Gastroesophageal sphincter (tissue), 4 donors: ENCODE results near the gene GMDS. TPM values are rescaled to one million over a fixed set of nuclear protein-coding genes. Genes with fewer than 3 reads are reported as not detected.

Source experiments
- ATAC-seq: fragments of 150-250 bp; one replicate; pipeline ENCODE4 v1.9.1; 2016; ENCODE audit warnings: mild to moderate bottlenecking, moderate library complexity
- H3K27ac ChIP-seq, 4 donors: fragments of 200-600 bp; sonication (generic) in 3 of 4; 1 replicate in 3 of 4; 2 replicates in 1 of 4; pipeline ENCODE4 v1.5.1; 2016 to 2019
- H3K27me3 ChIP-seq: fragments of 200-600 bp; sonication (generic); one replicate; pipeline ENCODE4 v1.5.1; 2019
- H3K36me3 ChIP-seq, 2 donors: fragments of 200-600 bp; sonication (generic); one replicate each; pipeline ENCODE4 v1.5.1; 2019; ENCODE audit warnings: control low read depth in 1 of 2
- H3K4me1 ChIP-seq, 3 donors: fragments of 200-600 bp; sonication (generic); 1 replicate in 2 of 3; 2 replicates in 1 of 3; pipeline ENCODE4 v1.5.1; 2016 to 2019; ENCODE audit warnings: control low read depth in 2 of 3
- H3K4me3 ChIP-seq, 2 donors: fragments of 200-600 bp; sonication (generic); one replicate each; pipeline ENCODE4 v1.5.1; 2019; ENCODE audit warnings: mild to moderate bottlenecking in 1 of 2, moderate library complexity in 1 of 2
- H3K9me3 ChIP-seq, 3 donors: fragments of 200-600 bp; sonication (generic); one replicate each; pipeline ENCODE4 v1.5.1; 2017 to 2019; ENCODE audit warnings: control low read depth in 2 of 3
- CTCF ChIP-seq, 4 experiments: fragments of 200-600 bp in 2 of 4; fragments of 450-650 bp in 2 of 4; sonication (generic) in 1 of 4; IDR thresholded peaks; one replicate each; pipeline ENCODE4 v1.5.1; 2017 to 2019; ENCODE audit warnings: antibody characterized with exemption in 4 of 4, mild to moderate bottlenecking in 2 of 4, moderate library complexity in 2 of 4
- EP300 ChIP-seq: sonication (generic); formaldehyde crosslinking; IDR thresholded peaks from one replicate; pipeline ENCODE4 v1.6.1; 2017; ENCODE audit warnings: antibody characterized with exemption, mild to moderate bottlenecking
- POLR2A ChIP-seq, 2 donors: fragments of 450-650 bp; IDR thresholded peaks; one replicate each; pipeline ENCODE4 v1.6.1; 2017; ENCODE audit warnings: antibody characterized with exemption in 2 of 2, mild to moderate bottlenecking in 2 of 2, moderate library complexity in 1 of 2
- POLR2AphosphoS5 ChIP-seq: sonication (generic); formaldehyde crosslinking; IDR thresholded peaks from one replicate; pipeline ENCODE4 v1.6.1; 2017; ENCODE audit warnings: antibody characterized with exemption
- WGBS, 2 donors: methylation state at CpG; one replicate each; pipeline ENCODE4 v1.1.5; 2018; ENCODE audit warnings: low coverage in 1 of 2; 5-methylcytosine and 5-hydroxymethylcytosine counted together
- total RNA-seq, 4 donors: library from RNA; depleted of rRNA; stranded (reverse); fragments of >200 nt; gene quantifications; one replicate each; pipeline ENCODE4 v1.1.0, GENCODE V29; 2016

GMDS gene
- total RNA-seq, 4 donors from 2014 or later = 5.0 to 14.7 (median 6.4) TPM

GRCh38 chr6:2222275-2222842, 23.0 kb downstream of the GMDS start:
- peak overlapping the region in 2 of 4 donors; percentile 28 to 46 for H3K27ac ChIP-seq
- no peaks in the 10 kb centered on the region for H3K27me3 ChIP-seq
- no peaks in the 10 kb centered on the region for H3K9me3 ChIP-seq
- ATAC-seq = no peak
- H3K4me1 ChIP-seq = no peaks in the 10 kb centered on the region
- 53% methylated on average over 4 to 6 of the region's 6 CpGs for WGBS, 2 donors
- no peaks in the 10 kb centered on the region for H3K36me3 ChIP-seq
- H3K4me3 ChIP-seq = peak overlapping the region; percentile 42 to 51
- no peak for TF ChIP-seq EP300
- TF ChIP-seq POLR2A (IDR thresholded peaks at IDR 0.05) = no peak
- TF ChIP-seq CTCF (IDR thresholded peaks at IDR 0.05) = no peak
- TF ChIP-seq POLR2AphosphoS5 = no peak

- TF ChIP-seq POLR2A (IDR thresholded peaks at IDR 0.05) (no peak), CTCF (IDR thresholded peaks at IDR 0.05) (no peak), POLR2AphosphoS5 (no peak), EP300 (no peak)
- H3K36me3 ChIP-seq = no peaks in the 10 kb centered on the region
- no peaks in the 10 kb centered on the region for H3K4me1 ChIP-seq
- no peaks in the 10 kb centered on the region for H3K27me3 ChIP-seq
- peak overlapping the region; percentile 42 to 51 for H3K4me3 ChIP-seq
- ATAC-seq = no peak
- peak overlapping the region in 2 of 4 donors; percentile 28 to 46 for H3K27ac ChIP-seq
- no peaks in the 10 kb centered on the region for H3K9me3 ChIP-seq
- 39 to 79% methylated on average over 6 of the region's 6 CpGs for WGBS, 2 donors
Observed at GRCh38 chr6:2221726-2222274, 23.6 kb downstream of the GMDS start.

GRCh38 chr6:2220154-2220553, 25.3 kb downstream of the GMDS start:
- H3K9me3 ChIP-seq = no peaks in the 10 kb centered on the region
- ATAC-seq = no peak
- no peaks in the 10 kb centered on the region for H3K36me3 ChIP-seq
- no peak overlapping the region for H3K27ac ChIP-seq
- no peaks in the 10 kb centered on the region for H3K27me3 ChIP-seq
- H3K4me1 ChIP-seq = no peaks in the 10 kb centered on the region
- no peak overlapping the region for H3K4me3 ChIP-seq
- WGBS, 2 donors = 86 to 93% methylated on average over 6 of the region's 6 CpGs
- TF ChIP-seq POLR2AphosphoS5 (no peak), EP300 (no peak), CTCF (IDR thresholded peaks at IDR 0.05) (no peak), POLR2A (IDR thresholded peaks at IDR 0.05) (no peak)

- Histone ChIP-seq H3K27ac (no peak overlapping the region), H3K27me3 (no peaks in the 10 kb centered on the region), H3K36me3 (no peaks in the 10 kb centered on the region), H3K4me3 (no peak overlapping the region), H3K4me1 (no peaks in the 10 kb centered on the region), H3K9me3 (no peaks in the 10 kb centered on the region)
- WGBS, 2 donors = 93 to 94% methylated on average over 3 to 6 of the region's 6 CpGs
- ATAC-seq = no peak
- no peak for TF ChIP-seq POLR2A (IDR thresholded peaks at IDR 0.05)
- TF ChIP-seq CTCF (IDR thresholded peaks at IDR 0.05) = no peak
- TF ChIP-seq POLR2AphosphoS5 = no peak
- no peak for TF ChIP-seq EP300
Observed at GRCh38 chr6:2218866-2219265, 26.5 kb downstream of the GMDS start.

GRCh38 chr6:2216794-2217383, 28.5 kb downstream of the GMDS start:
- Histone ChIP-seq H3K36me3 (no peaks in the 10 kb centered on the region), H3K4me3 (no peak overlapping the region), H3K27me3 (no peaks in the 10 kb centered on the region), H3K4me1 (no peaks in the 10 kb centered on the region), H3K27ac (no peak overlapping the region), H3K9me3 (no peaks in the 10 kb centered on the region)
- no peak for ATAC-seq
- TF ChIP-seq POLR2AphosphoS5 (no peak), EP300 (no peak), CTCF (IDR thresholded peaks at IDR 0.05) (no peak), POLR2A (IDR thresholded peaks at IDR 0.05) (no peak)
- 90 to 97% methylated on average over 2 to 5 of the region's 13 CpGs for WGBS, 2 donors
